ENCODE data around the gene CYFIP1.

GRCh38 chr15:22958487-22959280 is 21.5 kb downstream of the CYFIP1 start:
- TF ChIP-seq CTCF (conservative IDR thresholded peaks at IDR 0.05; ENCODE audit: low read depth, low read length) (no peak), EZH2 (IDR thresholded peaks at IDR 0.05; ENCODE audit: borderline replicate concordance, low read depth, low read length, poor library complexity, severe bottlenecking) (no peak)
